Stimulated activated CD8-positive, alpha-beta memory T cell treated with anti-CD3 and anti-CD28 coated beads, Interleukin-15, amount 100 ng/mL, for 4 hours (primary cell): Measurements from ENCODE around the gene KIAA1755.

ENCODE experiments used
- DNase-seq, 2 donors: peaks; one replicate each; pipeline ENCODE4 v3.0.0-alpha.2; 2020; ENCODE audit warnings: low read depth in 2 of 2

The KIAA1755 gene

GRCh38 chr20:38166703-38167233 is 93.8 kb downstream of the KIAA1755 start:
- no peak for DNase-seq

DNA sequence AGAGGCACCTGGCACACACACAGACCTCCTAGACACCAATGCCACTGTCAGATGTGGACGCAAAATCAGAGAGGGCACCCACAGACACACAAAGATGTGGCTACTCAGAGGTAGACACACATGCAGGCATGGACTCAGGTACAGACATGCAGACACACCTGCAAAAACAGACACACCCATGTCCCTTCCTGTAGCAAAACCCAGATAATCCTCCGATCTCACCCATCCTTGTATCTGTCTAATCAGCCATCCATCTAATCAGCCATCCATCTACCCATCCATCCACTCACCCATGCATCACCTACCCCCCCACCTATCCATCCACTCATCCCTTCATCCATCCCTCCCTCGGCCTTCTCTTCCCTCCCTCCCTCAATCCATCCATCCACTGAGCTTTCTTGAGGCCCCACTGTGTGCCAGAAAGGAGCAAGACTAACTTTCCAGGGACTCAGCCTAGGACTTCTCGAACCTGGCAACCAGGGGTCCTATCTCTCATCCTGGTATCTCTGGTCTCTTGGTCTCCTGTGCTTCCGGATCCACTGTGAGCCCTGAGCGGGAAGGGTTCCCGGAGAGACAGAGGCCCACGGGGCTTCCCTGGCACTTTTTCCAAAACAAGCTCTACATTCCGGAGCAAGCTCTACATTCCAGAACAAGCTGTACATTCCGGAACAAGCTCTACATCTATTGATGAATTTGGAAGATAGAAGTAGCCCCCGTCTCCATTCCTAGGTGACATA is 94.4 kb downstream of the KIAA1755 start:
- DNase-seq, result no peak

GRCh38 chr20:38165089-38165965 is 95.2 kb downstream of the KIAA1755 start, which contains the start of gene TGM2:
Gene TGM2 (minus strand): TSS chr20:38165270. CDS start chr20:38165198, 72 bp downstream.
- DNase-seq, result no peak

DNA sequence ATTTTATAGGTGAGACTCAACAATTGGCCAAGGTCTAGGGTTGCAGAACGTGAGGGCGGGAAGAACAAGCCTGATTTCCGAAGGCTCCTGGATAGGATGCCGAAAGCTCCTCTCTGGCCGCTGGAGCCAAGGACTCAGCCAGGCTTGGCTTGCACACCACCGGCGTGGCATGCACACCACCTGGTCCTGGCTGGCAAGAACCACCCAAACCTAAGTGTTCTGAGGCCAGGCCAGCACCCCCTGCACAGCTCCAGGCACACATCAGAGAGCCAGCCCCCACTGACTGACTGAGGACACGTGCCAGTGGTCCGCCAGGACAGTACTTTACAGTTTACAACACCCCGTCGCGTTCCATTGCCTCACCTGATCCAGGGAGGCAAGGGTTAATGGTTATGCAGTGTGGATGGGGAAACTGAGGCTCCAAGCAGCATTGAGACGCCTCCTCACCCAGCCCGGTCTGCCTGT is 95.9 kb downstream of the KIAA1755 start:
- DNase-seq, result no peak

- no peak for DNase-seq
These were observed 96.5 kb downstream of the KIAA1755 start for GRCh38 chr20:38164069-38164468.

GRCh38 chr20:38162878-38163875 is 97.4 kb downstream of the KIAA1755 start:
- no peak for DNase-seq

- no peak for DNase-seq
These were observed 98.4 kb downstream of the KIAA1755 start for GRCh38 chr20:38162149-38162548.

DNA sequence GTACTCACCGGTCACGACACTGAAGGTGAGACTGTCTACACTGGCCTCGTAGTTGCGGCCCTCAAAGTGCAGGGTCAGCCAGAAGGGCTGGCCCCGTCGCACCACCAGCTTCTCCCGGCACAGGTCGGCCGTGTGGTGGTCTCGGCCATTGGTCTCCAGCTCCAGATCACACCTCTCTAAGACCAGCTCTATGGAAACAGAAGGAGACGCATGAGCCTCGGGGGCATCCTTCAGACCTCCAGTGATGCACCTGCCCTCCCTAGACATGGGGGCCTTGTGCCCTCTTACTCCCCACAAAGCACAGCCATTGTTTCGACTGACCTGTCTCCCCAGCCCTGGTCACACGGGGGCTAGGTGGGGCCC is 99.1 kb downstream of the KIAA1755 start:
- DNase-seq, result no peak
